PC-3 (cell line): ENCODE results near the gene WT1. TPM values are rescaled to one million over a fixed set of nuclear protein-coding genes. Genes with fewer than 3 reads are reported as not detected.

Experiments
- ATAC-seq: fragments of 200-7000 bp; cut with Tn5 transposase; 2 replicates; pipeline ENCODE4 v1.9.1; 2020; ENCODE audit warnings: mild to moderate bottlenecking, moderate library complexity
- BruUV-seq: library from RNA; stranded (reverse); fragments of 400-500 nt; replicated peaks from 2 replicates; lab custom pipeline; 2021; lab: Mats Ljungman, UMichigan
- CTCF ChIA-PET: fragments of 300-600 bp; sonication (Branson Sonifier 250); formaldehyde crosslinking; loops from one replicate; lab custom pipeline; 2022; ENCODE audit warnings: antibody characterized with exemption; lab: Charles Lee
- POLR2A ChIA-PET: fragments of 300-600 bp; sonication (Branson Sonifier 250); formaldehyde crosslinking; loops from one replicate; lab custom pipeline; 2022; ENCODE audit warnings: antibody characterized with exemption; ENCODE audit not compliant: unreplicated experiment; lab: Charles Lee
- DNase-seq: peaks from one replicate; pipeline ENCODE4 v3.0.0-alpha.2; 2015
- H2AFZ ChIP-seq: fragments of 300-600 bp; sonication (generic); 2 replicates; pipeline ENCODE4 v1.6.0; 2016; ENCODE audit warnings: antibody characterized with exemption, low read length
- H3F3A ChIP-seq: fragments of 300-600 bp; sonication (generic); one replicate; pipeline ENCODE4 v1.6.0; 2017; ENCODE audit warnings: antibody characterized with exemption, low read length, control low read depth, mild to moderate bottlenecking; ENCODE audit not compliant: unreplicated experiment
- H3K27ac ChIP-seq: fragments of 300-600 bp; sonication (generic); 2 replicates; pipeline ENCODE4 v1.5.1; 2016; ENCODE audit warnings: mild to moderate bottlenecking, low read length
- H3K27me3 ChIP-seq: fragments of 300-600 bp; sonication (generic); 2 replicates; pipeline ENCODE4 v1.6.1; 2016; ENCODE audit warnings: low read length, mixed read lengths
- H3K36me3 ChIP-seq: fragments of 300-600 bp; sonication (generic); 2 replicates; pipeline ENCODE4 v1.6.1; 2016; ENCODE audit warnings: low read depth, mixed run types, low read length, mixed read lengths
- H3K4me1 ChIP-seq: fragments of 300-600 bp; sonication (generic); 2 replicates; pipeline ENCODE4 v1.5.1; 2016; ENCODE audit warnings: low read length; ENCODE audit not compliant: insufficient read depth
- H3K4me2 ChIP-seq: fragments of 300-600 bp; sonication (generic); 2 replicates; pipeline ENCODE4 v1.6.0; 2016; ENCODE audit warnings: low read length
- H3K4me3 ChIP-seq: fragments of 300-600 bp; sonication (generic); 2 replicates; pipeline ENCODE4 v1.5.1; 2016; ENCODE audit warnings: mild to moderate bottlenecking, low read length, mixed read lengths
- H3K79me2 ChIP-seq: fragments of 300-600 bp; sonication (generic); 2 replicates; pipeline ENCODE4 v1.6.1; 2017; ENCODE audit warnings: low read length, mixed read lengths
- H3K9ac ChIP-seq: fragments of 300-600 bp; sonication (generic); 2 replicates; pipeline ENCODE4 v1.6.0; 2016; ENCODE audit warnings: mild to moderate bottlenecking, low read length
- H3K9me2 ChIP-seq: fragments of 300-600 bp; sonication (generic); replicated peaks from 2 replicates; pipeline ENCODE4 v1.6.1; 2016; ENCODE audit warnings: mixed run types, low read length, mixed read lengths
- H3K9me3 ChIP-seq: fragments of 300-600 bp; sonication (generic); 2 replicates; pipeline ENCODE4 v1.6.1; 2016; ENCODE audit warnings: low read length, mixed read lengths
- H4K20me1 ChIP-seq: fragments of 300-600 bp; sonication (generic); 2 replicates; pipeline ENCODE4 v1.6.1; 2016; ENCODE audit warnings: low read length, mixed read lengths
- CTCF ChIP-seq: fragments of 300-600 bp; sonication (generic); conservative IDR thresholded peaks from 2 replicates; pipeline ENCODE4 v1.5.1; 2017; ENCODE audit warnings: antibody characterized with exemption, low read depth, mild to moderate bottlenecking, low read length
- EZH2 ChIP-seq: fragments of 300-600 bp; sonication (generic); IDR thresholded peaks from one replicate; pipeline ENCODE4 v1.6.1; 2017; ENCODE audit warnings: antibody characterized with exemption, mild to moderate bottlenecking, low read length; ENCODE audit not compliant: unreplicated experiment
- EZH2phosphoT487 ChIP-seq: fragments of 300-600 bp; sonication (generic); IDR thresholded peaks from 2 replicates; pipeline ENCODE4 v1.6.1; 2018; ENCODE audit warnings: mild to moderate bottlenecking, antibody characterized with exemption, low read length, borderline replicate concordance
- intact Hi-C: fragments of 100-400 bp; cut with micrococcal nuclease; formaldehyde crosslinking; loops from 2 replicates; pipeline ENCODE4 v1.9.0; 2023
- total RNA-seq: library from RNA; depleted of rRNA; stranded (reverse); fragments of >200 nt; gene quantifications from 2 replicates; pipeline ENCODE4 v1.2.3, GENCODE V29; 2014

Gene WT1
- total RNA-seq, 1 experiment from 2014 or later = 9.1 TPM

GRCh38 chr11:32388365-32388764, 47.0 kb downstream of the WT1 start:
- ChIA-PET POLR2A (no interaction called here), CTCF (no interaction called here)
- TF ChIP-seq EZH2 = no peak
- TF ChIP-seq EZH2phosphoT487 = no peak
- no peak for TF ChIP-seq CTCF
- ATAC-seq = no peak
- Histone ChIP-seq H3K4me1 (0 out of 2 replicates have a peak, but pooled peaks cover 4% of the 10 kb centered on the region), H3K9me3 (no peaks in the 10 kb centered on the region), H3K79me2 (no peaks in the 10 kb centered on the region), H3K27ac (no peak overlapping the region), H3K9ac (no peak overlapping the region), H3K27me3 (no peaks in the 10 kb centered on the region), H4K20me1 (no peaks in the 10 kb centered on the region), H3K36me3 (no peaks in the 10 kb centered on the region), H2AFZ (no peak overlapping the region), H3K4me3 (no peak overlapping the region), H3F3A (no peaks in the 10 kb centered on the region), H3K9me2 (no peaks in the 10 kb centered on the region), H3K4me2 (no peak overlapping the region)
- DNase-seq = no peak
- BruUV-seq = no TSS peak
- intact Hi-C loops = no loop called here

- DNase-seq = no peak
- intact Hi-C loops = no loop called here
- Histone ChIP-seq H3K4me2 (no peak overlapping the region), H3K27ac (no peak overlapping the region), H3K9ac (no peak overlapping the region), H3K4me3 (no peak overlapping the region), H3K79me2 (no peaks in the 10 kb centered on the region), H3K4me1 (0 out of 2 replicates have a peak, but pooled peaks cover 4% of the 10 kb centered on the region), H3K9me3 (no peaks in the 10 kb centered on the region), H4K20me1 (no peaks in the 10 kb centered on the region), H3F3A (no peaks in the 10 kb centered on the region), H3K9me2 (no peaks in the 10 kb centered on the region), H3K36me3 (no peaks in the 10 kb centered on the region), H2AFZ (no peak overlapping the region), H3K27me3 (no peaks in the 10 kb centered on the region)
- ATAC-seq = no peak
- BruUV-seq = no TSS peak
- ChIA-PET POLR2A (no interaction called here), CTCF (interaction anchor here (0.6 kb wide), 1 partner anchor 60 kb away, joined by 3 read pairs; no protein-coding TSS in a partner anchor)
- no peak for TF ChIP-seq CTCF
- TF ChIP-seq EZH2 = no peak
- no peak for TF ChIP-seq EZH2phosphoT487
These were observed 47.9 kb downstream of the WT1 start for GRCh38 chr11:32387411-32387810.

- POLR2A ChIA-PET = no interaction called here
- no peaks in the 10 kb centered on the region for H3K27me3 ChIP-seq
- H3K4me2 ChIP-seq = no peak overlapping the region
These were observed 48.5 kb downstream of the WT1 start for GRCh38 chr11:32386770-32387377.

More at GRCh38 chr11:32386770-32387377, 48.5 kb downstream of the WT1 start:
- ATAC-seq (peak; percentile 35; the same call in 1 of the 2 replicates), DNase-seq (peak; percentile 11)
- Histone ChIP-seq H3F3A (no peaks in the 10 kb centered on the region), H3K4me1 (0 out of 2 replicates have a peak, but pooled peaks cover 4% of the 10 kb centered on the region), H3K79me2 (no peaks in the 10 kb centered on the region), H3K9ac (no peak overlapping the region), H3K4me3 (no peak overlapping the region), H3K9me2 (no peaks in the 10 kb centered on the region), H3K27ac (no peak overlapping the region), H4K20me1 (no peaks in the 10 kb centered on the region), H3K36me3 (no peaks in the 10 kb centered on the region), H2AFZ (no peak overlapping the region), H3K9me3 (no peaks in the 10 kb centered on the region)
- CTCF ChIA-PET = interaction anchor here (0.6 to 1.1 kb wide), 2 partner anchors 61 to 228 kb away, joined by 3 read pairs; no protein-coding TSS in a partner anchor
- intact Hi-C loops = loop anchor here (1.0 kb wide), 2 partner anchors 175 to 228 kb away; no protein-coding TSS in a partner anchor
- BruUV-seq = no TSS peak
- TF ChIP-seq EZH2phosphoT487 = no peak
- TF ChIP-seq CTCF = no peak
- no peak for TF ChIP-seq EZH2
